ENCODE data around the gene ARHGAP33. TPM values are rescaled to one million over a fixed set of nuclear protein-coding genes. Genes with fewer than 3 reads are reported as not detected.

ARHGAP33 gene
- total and polyA plus RNA-seq, 10 of the 15 experiments (the other 5 are each of a cell fraction or from before 2014, with no cell fraction given), result 0.05 to 22.9 (median 2.3) TPM; not detected in 1

- Histone ChIP-seq H3K4me3 (no peak overlapping the region), H2AFZ (ENCODE audit: control insufficient read depth, low read depth, low read length) (no peak overlapping the region), H3K9ac (ENCODE audit: control insufficient read depth, insufficient read depth, low read length) (no peak overlapping the region), H3K79me2 (ENCODE audit: control insufficient read depth, insufficient read depth, low read length) (no peaks in the 10 kb centered on the region), H3K4me1 (ENCODE audit: control insufficient read depth, insufficient read depth, low read length) (no peaks in the 10 kb centered on the region), H3K27me3 (replicated peaks in 1 of 2; ENCODE audit: control insufficient read depth in 2 of 2, insufficient read depth in 2 of 2, low read length in 1 of 2) (no peaks in the 10 kb centered on the region), H4K20me1 (ENCODE audit: control insufficient read depth, insufficient read depth) (no peaks in the 10 kb centered on the region), H3K9me3 (replicated peaks; ENCODE audit: control insufficient read depth, insufficient read depth, low read length) (no peaks in the 10 kb centered on the region), H3K27ac (ENCODE audit: control insufficient read depth, insufficient read depth) (no peak overlapping the region), H3K36me3 (ENCODE audit: control insufficient read depth in 2 of 2, insufficient read depth in 2 of 2, low read length in 1 of 2) (peaks cover 16 to 50% of the 10 kb centered on the region in 2 experiments; a peak in 3 of 4 replicates), H3K4me2 (ENCODE audit: control insufficient read depth, insufficient read depth) (no peak overlapping the region)
- ChIA-PET POLR2A (no interaction called here), RAD21 (ENCODE audit: unreplicated experiment) (no interaction called here), CTCF (no interaction called here), SMC1A (ENCODE audit: uncharacterized antibody, unreplicated experiment) (no interaction called here)
- ATAC-seq (no peak), FAIRE-seq (no peak), DNase-seq (ENCODE audit: low read depth, low spot score) (no peak)
- in situ Hi-C loops (cut with MboI) (no loop called here), intact Hi-C loops (cut with micrococcal nuclease; ENCODE audit: unreplicated experiment) (no loop called here)
- BruUV-seq (replicated peaks), result no TSS peak
- TF ChIP-seq ZNF274 (IDR thresholded peaks at IDR 0.05; ENCODE audit: insufficient read depth, insufficient read length) (no peak), IKZF1 (conservative IDR thresholded peaks at IDR 0.05) (no peak), ZBTB11 (CRISPR knock-in tag; IDR thresholded peaks at IDR 0.05) (no peak), SKIL (IDR thresholded peaks at IDR 0.05; ENCODE audit: low read depth, poor library complexity, severe bottlenecking) (no peak), GATAD2B (conservative IDR thresholded peaks at IDR 0.05; ENCODE audit: low read depth) (no peak), CHD1 (IDR thresholded peaks at IDR 0.05; ENCODE audit: low read depth, low read length) (no peak), BACH1 (IDR thresholded peaks at IDR 0.05; ENCODE audit: borderline replicate concordance) (no peak), POU2F2 (IDR thresholded peaks at IDR 0.05; ENCODE audit: borderline replicate concordance, low read depth, low read length) (no peak), WRNIP1 (IDR thresholded peaks at IDR 0.05; ENCODE audit: borderline replicate concordance, low read depth, low read length) (no peak), IRF4 (IDR thresholded peaks at IDR 0.05; ENCODE audit: low read depth, low read length) (no peak), SPI1 (IDR thresholded peaks at IDR 0.05; ENCODE audit: borderline replicate concordance, insufficient read depth, low read depth, low read length) (no peak)
- 66% methylated on average over 5 of the region's 5 CpGs for WGBS (ENCODE audit: insufficient coverage, insufficient replicate concordance, low lambda C conversion rate, missing lambda C conversion rate)
These were observed 40.5 kb upstream of the ARHGAP33 start for GRCh38 chr19:35734889-35735288.
